ENCODE measurements around the gene PGA5. TPM values are rescaled to one million over a fixed set of nuclear protein-coding genes. Genes with fewer than 3 reads are reported as not detected.
A peak's percentile ranks its signal among the peaks of the same experiment; 100 is the strongest.

The PGA5 gene
- polyA plus RNA-seq, 4 donors = 0.43 to 3.8 (median 0.72) TPM

DNA sequence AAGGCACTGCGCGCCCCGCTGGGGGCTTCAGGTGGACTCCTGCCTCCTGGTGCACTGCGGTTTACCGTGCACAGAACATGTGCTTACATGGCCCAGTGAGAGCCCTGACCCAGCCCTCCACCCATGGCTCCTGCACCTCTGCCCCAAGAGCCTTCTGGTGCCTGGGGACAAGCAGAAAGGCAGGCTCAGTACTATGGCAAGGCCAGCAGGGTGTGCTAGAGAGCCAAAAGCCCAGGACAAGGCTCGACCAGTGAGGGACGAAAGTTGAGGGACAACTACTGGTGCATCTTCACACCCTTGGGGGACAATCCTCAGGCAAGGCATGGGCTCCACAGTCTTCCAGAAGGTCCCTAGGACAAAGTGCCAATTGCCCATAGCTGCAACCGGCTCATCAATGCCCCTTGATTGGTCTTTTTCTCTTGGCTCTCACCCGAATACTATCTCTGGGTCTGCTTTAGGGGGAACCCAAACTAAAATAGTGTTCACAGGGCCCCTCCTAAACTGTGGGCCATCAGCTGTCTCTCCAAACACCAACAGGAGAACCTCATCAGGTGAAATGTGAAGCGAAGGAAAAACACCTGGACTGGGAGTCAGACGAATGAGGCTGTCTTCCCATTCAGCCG, 13.5 kb downstream of the PGA5 start:
- WGBS, 3 donors = 54 to 56% (median 55%) methylated on average over 12 of the region's 12 CpGs
- Histone ChIP-seq H3K36me3 (ENCODE audit: control insufficient read depth in 3 of 3, insufficient read depth in 2 of 3, low read depth in 1 of 3, low read length in 3 of 3) (peaks cover 0 to 11% (median 0%) of the 10 kb centered on the region in 3 donors), H3K27ac (ENCODE audit: low read depth in 1 of 3, low read length in 2 of 3) (no peak overlapping the region), H3K4me3 (ENCODE audit: low read depth in 1 of 3, low read length in 3 of 3) (no peak overlapping the region), H3K9me3 (ENCODE audit: control insufficient read depth in 2 of 2, insufficient read depth in 1 of 2, low read depth in 1 of 2, low read length in 1 of 2) (no peaks in the 10 kb centered on the region), H3K27me3 (ENCODE audit: control insufficient read depth in 3 of 3, insufficient read depth in 3 of 3, low read length in 3 of 3) (no peaks in the 10 kb centered on the region), H3K4me1 (ENCODE audit: control insufficient read depth in 3 of 3, insufficient read depth in 2 of 3, low read depth in 1 of 3, low read length in 2 of 3) (no peaks in the 10 kb centered on the region)
- FAIRE-seq (no peak), DNase-seq (peak; percentile 73 to 75)

DNA sequence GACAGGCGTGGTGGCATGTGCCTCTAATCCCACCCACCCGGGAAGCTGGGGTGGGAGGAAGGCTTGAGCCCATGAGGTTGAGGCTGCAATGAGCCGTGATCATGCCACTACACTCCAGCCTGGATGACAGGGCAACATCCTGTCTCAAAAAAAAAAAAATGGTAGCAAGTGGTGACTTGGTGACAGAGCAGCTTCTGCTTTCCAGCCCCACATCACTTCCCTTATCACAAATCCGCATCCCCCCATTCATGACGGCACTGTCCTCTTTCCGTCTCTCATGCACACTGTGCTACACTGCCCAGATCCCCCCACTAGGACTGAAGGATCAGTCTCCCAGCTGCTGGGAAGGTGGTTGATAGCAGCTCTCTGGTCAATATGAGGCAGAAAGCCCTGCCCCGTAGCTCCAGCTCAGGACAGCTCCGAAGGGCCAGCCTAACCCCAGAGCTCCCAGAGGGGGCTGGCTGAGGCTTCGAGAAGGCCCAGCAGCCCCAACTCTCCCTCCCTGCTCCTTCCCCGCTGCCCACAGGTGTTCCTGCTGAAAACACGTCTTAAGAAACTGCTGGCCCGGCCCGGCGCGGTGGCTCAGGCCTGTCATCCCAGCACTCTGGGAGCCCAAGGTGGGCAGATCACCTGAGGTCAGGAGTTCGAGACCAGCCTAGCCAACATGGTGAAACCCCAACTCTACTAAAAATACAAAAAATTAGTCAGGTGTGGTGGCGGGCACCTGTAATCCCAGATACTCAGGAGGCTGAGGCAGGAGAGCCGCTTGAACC, 15.9 kb downstream of the PGA5 start:
- Histone ChIP-seq H3K36me3 (ENCODE audit: control insufficient read depth in 3 of 3, insufficient read depth in 2 of 3, low read depth in 1 of 3, low read length in 3 of 3) (peaks cover 0 to 11% (median 0%) of the 10 kb centered on the region in 3 donors), H3K27ac (ENCODE audit: low read depth in 1 of 3, low read length in 2 of 3) (no peak overlapping the region), H3K9me3 (ENCODE audit: control insufficient read depth in 2 of 2, insufficient read depth in 1 of 2, low read depth in 1 of 2, low read length in 1 of 2) (no peaks in the 10 kb centered on the region), H3K4me1 (ENCODE audit: control insufficient read depth in 3 of 3, insufficient read depth in 2 of 3, low read depth in 1 of 3, low read length in 2 of 3) (no peaks in the 10 kb centered on the region), H3K4me3 (ENCODE audit: low read depth in 1 of 3, low read length in 3 of 3) (no peak overlapping the region), H3K27me3 (ENCODE audit: control insufficient read depth in 3 of 3, insufficient read depth in 3 of 3, low read length in 3 of 3) (no peaks in the 10 kb centered on the region)
- DNase-seq = no peak
- FAIRE-seq = no peak
- 90 to 95% (median 93%) methylated on average over 17 to 18 of the region's 18 CpGs for WGBS, 3 donors

DNA sequence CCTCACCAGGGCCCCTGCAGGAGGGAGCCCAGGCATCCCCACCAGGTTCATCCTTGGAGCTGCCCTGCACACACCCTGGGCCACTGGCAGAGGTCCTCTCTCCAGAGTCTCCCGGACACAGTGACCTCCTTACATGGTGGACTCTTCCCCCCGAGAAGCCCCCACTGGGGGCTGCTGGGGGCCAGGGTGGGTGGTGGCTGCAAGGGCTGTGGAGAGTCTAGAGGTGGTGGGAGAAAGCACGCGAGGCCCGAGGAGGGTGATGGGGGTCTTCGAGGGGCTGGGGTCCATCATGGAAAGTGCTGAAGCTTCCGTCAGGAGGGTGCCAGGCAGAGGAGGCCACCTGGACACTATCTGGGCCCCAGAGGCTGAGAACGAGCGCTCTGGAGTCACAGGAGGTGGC, 17.6 kb downstream of the PGA5 start:
- WGBS, 3 donors = 81 to 87% (median 86%) methylated on average over 8 to 9 of the region's 9 CpGs
- Histone ChIP-seq H3K27me3 (ENCODE audit: control insufficient read depth in 3 of 3, insufficient read depth in 3 of 3, low read length in 3 of 3) (no peaks in the 10 kb centered on the region), H3K4me1 (ENCODE audit: control insufficient read depth in 3 of 3, insufficient read depth in 2 of 3, low read depth in 1 of 3, low read length in 2 of 3) (no peaks in the 10 kb centered on the region), H3K36me3 (ENCODE audit: control insufficient read depth in 3 of 3, insufficient read depth in 2 of 3, low read depth in 1 of 3, low read length in 3 of 3) (peaks cover 0 to 14% (median 0%) of the 10 kb centered on the region in 3 donors), H3K4me3 (ENCODE audit: low read depth in 1 of 3, low read length in 3 of 3) (no peak overlapping the region), H3K27ac (ENCODE audit: low read depth in 1 of 3, low read length in 2 of 3) (no peak overlapping the region), H3K9me3 (ENCODE audit: control insufficient read depth in 2 of 2, insufficient read depth in 1 of 2, low read depth in 1 of 2, low read length in 1 of 2) (no peaks in the 10 kb centered on the region)
- no peak for FAIRE-seq
- no peak for DNase-seq

- Histone ChIP-seq H3K4me1 (ENCODE audit: control insufficient read depth in 3 of 3, insufficient read depth in 2 of 3, low read depth in 1 of 3, low read length in 2 of 3) (peaks cover 0 to under 1% (median 0%) of the 10 kb centered on the region in 3 donors), H3K4me3 (ENCODE audit: low read depth in 1 of 3, low read length in 3 of 3) (no peak overlapping the region), H3K27ac (ENCODE audit: low read depth in 1 of 3, low read length in 2 of 3) (no peak overlapping the region), H3K36me3 (ENCODE audit: control insufficient read depth in 3 of 3, insufficient read depth in 2 of 3, low read depth in 1 of 3, low read length in 3 of 3) (peaks cover 0 to 15% (median 0%) of the 10 kb centered on the region in 3 donors), H3K9me3 (ENCODE audit: control insufficient read depth in 2 of 2, insufficient read depth in 1 of 2, low read depth in 1 of 2, low read length in 1 of 2) (no peaks in the 10 kb centered on the region), H3K27me3 (ENCODE audit: control insufficient read depth in 3 of 3, insufficient read depth in 3 of 3, low read length in 3 of 3) (no peaks in the 10 kb centered on the region)
- DNase-seq = no peak
- 91 to 94% (median 94%) methylated on average over 6 of the region's 6 CpGs for WGBS, 3 donors
- FAIRE-seq = no peak
These were observed 18.4 kb downstream of the PGA5 start for GRCh38 chr11:61259363-61259762.

GRCh38 chr11:61264371-61264770, 23.4 kb downstream of the PGA5 start:
- FAIRE-seq (no peak), DNase-seq (no peak)
- WGBS, 3 donors = 88 to 91% (median 90%) methylated on average over 6 of the region's 6 CpGs
- no peaks in the 10 kb centered on the region for H3K27me3 ChIP-seq (ENCODE audit: control insufficient read depth in 3 of 3, insufficient read depth in 3 of 3, low read length in 3 of 3)
- no peak overlapping the region for H3K4me3 ChIP-seq (ENCODE audit: low read depth in 1 of 3, low read length in 3 of 3)
- H3K9me3 ChIP-seq (ENCODE audit: control insufficient read depth in 2 of 2, insufficient read depth in 1 of 2, low read depth in 1 of 2, low read length in 1 of 2) = no peaks in the 10 kb centered on the region
- peaks cover 0 to 4% (median 0%) of the 10 kb centered on the region in 3 donors for H3K36me3 ChIP-seq (ENCODE audit: control insufficient read depth in 3 of 3, insufficient read depth in 2 of 3, low read depth in 1 of 3, low read length in 3 of 3)
- H3K27ac ChIP-seq (ENCODE audit: low read depth in 1 of 3, low read length in 2 of 3) = no peak overlapping the region
- peaks cover 0 to 32% (median 7%) of the 10 kb centered on the region in 3 donors for H3K4me1 ChIP-seq (ENCODE audit: control insufficient read depth in 3 of 3, insufficient read depth in 2 of 3, low read depth in 1 of 3, low read length in 2 of 3)

DNA sequence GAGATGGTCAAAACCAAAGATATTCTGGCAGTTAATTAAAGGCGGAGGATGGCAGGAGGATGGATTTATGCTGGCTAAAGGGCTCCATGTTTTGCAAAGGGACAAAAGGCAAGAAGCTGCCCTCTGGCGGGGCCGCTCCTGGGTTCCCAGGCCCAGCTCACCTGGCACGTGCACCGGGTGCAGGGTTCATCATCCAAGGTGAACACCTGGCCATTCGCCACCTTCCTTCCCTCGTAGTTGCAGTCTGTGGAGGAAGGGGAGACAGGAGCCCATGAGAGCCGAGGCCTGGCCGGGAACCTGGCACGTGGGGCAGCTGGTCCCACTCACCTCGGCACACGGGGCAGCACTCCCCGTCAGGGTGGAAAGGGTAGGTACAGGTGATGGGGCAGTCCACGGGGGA, 23.8 kb downstream of the PGA5 start:
- 32 to 84% (median 54%) methylated on average over 14 of the region's 14 CpGs for WGBS, 3 donors
- no peak overlapping the region for H3K4me3 ChIP-seq (ENCODE audit: low read depth in 1 of 3, low read length in 3 of 3)
- peaks cover 0 to 32% (median 7%) of the 10 kb centered on the region in 3 donors for H3K4me1 ChIP-seq (ENCODE audit: control insufficient read depth in 3 of 3, insufficient read depth in 2 of 3, low read depth in 1 of 3, low read length in 2 of 3)
- DNase-seq (peak in 1 of 2 donors; percentile 78), FAIRE-seq (no peak)
- H3K36me3 ChIP-seq (ENCODE audit: control insufficient read depth in 3 of 3, insufficient read depth in 2 of 3, low read depth in 1 of 3, low read length in 3 of 3) = peaks cover 0 to 4% (median 0%) of the 10 kb centered on the region in 3 donors
- H3K9me3 ChIP-seq (ENCODE audit: control insufficient read depth in 2 of 2, insufficient read depth in 1 of 2, low read depth in 1 of 2, low read length in 1 of 2) = no peaks in the 10 kb centered on the region
- peak overlapping the region in 1 of 3 donors; percentile 62 for H3K27ac ChIP-seq (ENCODE audit: low read depth in 1 of 3, low read length in 2 of 3)
- no peaks in the 10 kb centered on the region for H3K27me3 ChIP-seq (ENCODE audit: control insufficient read depth in 3 of 3, insufficient read depth in 3 of 3, low read length in 3 of 3)

- no peak for FAIRE-seq
- Histone ChIP-seq H3K9me3 (ENCODE audit: control insufficient read depth in 2 of 2, insufficient read depth in 1 of 2, low read depth in 1 of 2, low read length in 1 of 2) (no peaks in the 10 kb centered on the region), H3K36me3 (ENCODE audit: control insufficient read depth in 3 of 3, insufficient read depth in 2 of 3, low read depth in 1 of 3, low read length in 3 of 3) (peaks cover 0 to 4% (median 0%) of the 10 kb centered on the region in 3 donors), H3K27me3 (ENCODE audit: control insufficient read depth in 3 of 3, insufficient read depth in 3 of 3, low read length in 3 of 3) (no peaks in the 10 kb centered on the region), H3K4me3 (ENCODE audit: low read depth in 1 of 3, low read length in 3 of 3) (no peak overlapping the region), H3K27ac (ENCODE audit: low read depth in 1 of 3, low read length in 2 of 3) (peak overlapping the region in 2 of 3 donors; percentile 38 to 62), H3K4me1 (ENCODE audit: control insufficient read depth in 3 of 3, insufficient read depth in 2 of 3, low read depth in 1 of 3, low read length in 2 of 3) (peaks cover 0 to 32% (median 7%) of the 10 kb centered on the region in 3 donors)
- 49 to 76% (median 51%) methylated on average over 14 of the region's 14 CpGs for WGBS, 3 donors
- peak; percentile 74 to 85 for DNase-seq
These were observed 24.4 kb downstream of the PGA5 start for GRCh38 chr11:61265357-61265756.

DNA sequence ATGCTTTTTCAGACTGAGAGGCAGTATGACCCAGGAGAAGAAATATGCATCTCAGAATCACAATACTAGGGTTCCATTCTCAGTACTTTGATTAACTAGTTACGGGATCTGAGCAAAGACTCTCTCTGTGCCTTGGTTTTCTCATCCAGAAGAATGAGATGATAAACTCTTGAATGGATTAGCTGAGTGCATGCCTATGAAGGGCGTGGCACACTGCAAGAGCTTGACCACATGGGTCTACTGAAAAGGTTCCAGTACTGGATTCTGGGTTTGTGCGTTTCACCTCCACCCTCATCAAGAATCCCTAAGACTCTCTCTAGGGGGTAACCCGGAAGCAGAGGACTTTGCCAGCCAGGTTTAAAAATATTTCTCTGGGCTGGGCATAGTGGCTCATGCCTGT, 25.6 kb downstream of the PGA5 start:
- 46 to 79% (median 58%) methylated on average over 4 of the region's 4 CpGs for WGBS, 3 donors
- FAIRE-seq (no peak), DNase-seq (peak; percentile 28 to 77)
- Histone ChIP-seq H3K4me3 (ENCODE audit: low read depth in 1 of 3, low read length in 3 of 3) (no peak overlapping the region), H3K4me1 (ENCODE audit: control insufficient read depth in 3 of 3, insufficient read depth in 2 of 3, low read depth in 1 of 3, low read length in 2 of 3) (peaks cover 0 to 32% (median 7%) of the 10 kb centered on the region in 3 donors), H3K9me3 (ENCODE audit: control insufficient read depth in 2 of 2, insufficient read depth in 1 of 2, low read depth in 1 of 2, low read length in 1 of 2) (no peaks in the 10 kb centered on the region), H3K27me3 (ENCODE audit: control insufficient read depth in 3 of 3, insufficient read depth in 3 of 3, low read length in 3 of 3) (no peaks in the 10 kb centered on the region), H3K27ac (ENCODE audit: low read depth in 1 of 3, low read length in 2 of 3) (no peak overlapping the region), H3K36me3 (ENCODE audit: control insufficient read depth in 3 of 3, insufficient read depth in 2 of 3, low read depth in 1 of 3, low read length in 3 of 3) (peaks cover 0 to 8% (median 0%) of the 10 kb centered on the region in 3 donors)
